GM21717 (cell line): ENCODE data around the gene CHRNA7.
"Not testable (repeated sequence)": the region's sequence is repeated elsewhere in the genome, so short reads cannot be mapped to it uniquely, and the experiment has no call there.

Experiments used
- ATAC-seq: cut with Tn5 transposase; IDR thresholded peaks from one replicate; pipeline ENCODE4 v1.9.1; 2021; ENCODE audit warnings: mild to moderate bottlenecking, moderate library complexity; ENCODE audit not compliant: unreplicated experiment

Gene CHRNA7

GRCh38 chr15:32119694-32120330 lies 89.5 kb downstream of the CHRNA7 start:
- no peak for ATAC-seq

- no peak for ATAC-seq
Measured at GRCh38 chr15:32120577-32121383, 90.5 kb downstream of the CHRNA7 start.

GRCh38 chr15:32121384-32121695 lies 91.0 kb downstream of the CHRNA7 start:
- no peak for ATAC-seq

- no peak for ATAC-seq
Measured at GRCh38 chr15:32122013-32122412, 91.7 kb downstream of the CHRNA7 start.

- no peak for ATAC-seq
Measured at GRCh38 chr15:32123473-32123872, 93.2 kb downstream of the CHRNA7 start.

- ATAC-seq, result no peak
Measured at GRCh38 chr15:32124726-32125125, 94.4 kb downstream of the CHRNA7 start.

- ATAC-seq, result no peak
Measured at GRCh38 chr15:32125595-32125994, 95.3 kb downstream of the CHRNA7 start.

GRCh38 chr15:32129815-32130214 lies 99.5 kb downstream of the CHRNA7 start:
- no peak for ATAC-seq

- no peak for ATAC-seq
Measured at GRCh38 chr15:32130823-32131222, 100.5 kb downstream of the CHRNA7 start.

GRCh38 chr15:32131803-32132202 lies 101.5 kb downstream of the CHRNA7 start:
- no peak for ATAC-seq

- no peak for ATAC-seq
Measured at GRCh38 chr15:32132859-32133258, 102.5 kb downstream of the CHRNA7 start.

- no peak for ATAC-seq
Measured at GRCh38 chr15:32134842-32135241, 104.5 kb downstream of the CHRNA7 start.

GRCh38 chr15:32135335-32135734 lies 105.0 kb downstream of the CHRNA7 start:
- no peak for ATAC-seq

GRCh38 chr15:32145512-32145911 lies 115.2 kb downstream of the CHRNA7 start:
- ATAC-seq, result not testable (repeated sequence)

- no peak for ATAC-seq
Measured at GRCh38 chr15:32148833-32149555, 118.7 kb downstream of the CHRNA7 start.

- no peak for ATAC-seq
Measured at GRCh38 chr15:32152574-32152973, 122.3 kb downstream of the CHRNA7 start.

GRCh38 chr15:32153868-32154623 lies 123.7 kb downstream of the CHRNA7 start:
- ATAC-seq, result not testable (repeated sequence)

- not testable (repeated sequence) for ATAC-seq
Measured at GRCh38 chr15:32162143-32162542, 131.8 kb downstream of the CHRNA7 start.

- ATAC-seq, result not testable (repeated sequence)
Measured at GRCh38 chr15:32164065-32164464, 133.8 kb downstream of the CHRNA7 start.

GRCh38 chr15:32164747-32165146 lies 134.4 kb downstream of the CHRNA7 start:
- ATAC-seq, result not testable (repeated sequence)

GRCh38 chr15:32165775-32166174 lies 135.5 kb downstream of the CHRNA7 start:
- ATAC-seq, result not testable (repeated sequence)
